Activated CD8-positive, alpha-beta T cell treated with anti-CD3 and anti-CD28 coated beads for 36 hours (primary cell): ENCODE measurements around the gene IRAK1BP1. TPM values are rescaled to one million over a fixed set of nuclear protein-coding genes. Genes with fewer than 3 reads are reported as not detected.
"Not testable (repeated sequence)": the region's sequence is repeated elsewhere in the genome, so short reads cannot be mapped to it uniquely, and the experiment has no call there.

ENCODE experiments used
- ATAC-seq: fragments of 200-7000 bp; cut with Tn5 transposase; one replicate; pipeline ENCODE4 v1.10.0; 2021; ENCODE audit warnings: mild to moderate bottlenecking, moderate library complexity
- CTCF ChIA-PET: fragments of 350-600 bp; sonication (Branson Sonifier 250); formaldehyde crosslinking; loops from one replicate; lab custom pipeline; 2021; ENCODE audit warnings: antibody characterized with exemption; lab: Charles Lee
- POLR2A ChIA-PET: fragments of 350-600 bp; sonication (Branson Sonifier 250); formaldehyde crosslinking; loops from one replicate; lab custom pipeline; 2021; ENCODE audit warnings: antibody characterized with exemption; lab: Charles Lee
- DNase-seq: peaks from one replicate; pipeline ENCODE4 v3.0.0-alpha.2; 2020
- H3K27ac Mint-ChIP-seq: one replicate; pipeline ENCODE4 v1.8.0; 2021; ENCODE audit warnings: mild to moderate bottlenecking, mixed read lengths
- H3K27me3 Mint-ChIP-seq: one replicate; pipeline ENCODE4 v1.8.0; 2021; ENCODE audit warnings: mixed read lengths
- H3K36me3 Mint-ChIP-seq: one replicate; pipeline ENCODE4 v1.8.0; 2021; ENCODE audit warnings: low read depth, mixed read lengths
- H3K4me1 Mint-ChIP-seq: one replicate; pipeline ENCODE4 v1.8.0; 2021; ENCODE audit warnings: low read depth, mixed read lengths
- H3K4me3 Mint-ChIP-seq: one replicate; pipeline ENCODE4 v1.8.0; 2021; ENCODE audit warnings: mild to moderate bottlenecking, moderate library complexity, mixed read lengths
- H3K9me3 Mint-ChIP-seq: one replicate; pipeline ENCODE4 v1.8.0; 2021; ENCODE audit warnings: mixed read lengths
- CTCF ChIP-seq: fragments of 200-600 bp; IDR thresholded peaks from one replicate; pipeline ENCODE4 v1.8.0; 2022; ENCODE audit warnings: antibody characterized with exemption, mild to moderate bottlenecking
- intact Hi-C: fragments of 100-400 bp; cut with micrococcal nuclease; formaldehyde crosslinking; loops from one replicate; pipeline ENCODE4 v1.10.0; 2022
- total RNA-seq, 2 experiments: library from RNA; stranded (reverse); gene quantifications; one replicate each; pipeline ENCODE4 v1.2.3, GENCODE V29; 2021

Gene IRAK1BP1
- total RNA-seq, 2 experiments from 2014 or later, result 2.3 to 2.6 TPM

- POLR2A ChIA-PET, result no interaction called here
- Mint-ChIP-seq H3K4me3 (peak overlapping the region; percentile 37), H3K4me1 (peaks cover 6% of the 10 kb centered on the region), H3K27me3 (peaks cover 31% of the 10 kb centered on the region), H3K9me3 (no peaks in the 10 kb centered on the region), H3K27ac (no peak overlapping the region), H3K36me3 (peaks cover 7% of the 10 kb centered on the region)
- ATAC-seq (no peak), DNase-seq (no peak)
- no peak for TF ChIP-seq CTCF
- intact Hi-C loops, result no loop called here
- CTCF ChIA-PET, result interaction anchor here (1.0 kb wide), 1 partner anchor 11 kb away, joined by 3 read pairs; no protein-coding TSS in a partner anchor
These were observed 42.7 kb downstream of the IRAK1BP1 start for GRCh38 chr6:78910010-78910409.

- no peak for TF ChIP-seq CTCF
- peaks cover 6% of the 10 kb centered on the region for H3K4me1 Mint-ChIP-seq
- intact Hi-C loops, result no loop called here
These were observed 43.3 kb downstream of the IRAK1BP1 start for GRCh38 chr6:78910591-78911171.

GRCh38 chr6:78911218-78911940 lies 44.0 kb downstream of the IRAK1BP1 start:
- POLR2A ChIA-PET, result no interaction called here
- intact Hi-C loops, result no loop called here
- peaks cover 31% of the 10 kb centered on the region for H3K27me3 Mint-ChIP-seq
- TF ChIP-seq CTCF, result no peak
- CTCF ChIA-PET, result interaction anchor here (0.6 kb wide), 1 partner anchor 10 kb away, joined by 3 read pairs; no protein-coding TSS in a partner anchor
- peak overlapping the region; percentile 37 for H3K4me3 Mint-ChIP-seq
- peaks cover 6% of the 10 kb centered on the region for H3K4me1 Mint-ChIP-seq
- no peak for DNase-seq
- ATAC-seq, result no peak
- no peak overlapping the region for H3K27ac Mint-ChIP-seq
- peaks cover 5% of the 10 kb centered on the region for H3K36me3 Mint-ChIP-seq
- peaks cover 9% of the 10 kb centered on the region for H3K9me3 Mint-ChIP-seq

More at GRCh38 chr6:78910591-78911171, 43.3 kb downstream of the IRAK1BP1 start:
- H3K36me3 Mint-ChIP-seq, result peaks cover 7% of the 10 kb centered on the region
- H3K27ac Mint-ChIP-seq, result no peak overlapping the region
- POLR2A ChIA-PET, result no interaction called here
- peaks cover 2% of the 10 kb centered on the region for H3K9me3 Mint-ChIP-seq
- H3K27me3 Mint-ChIP-seq, result peaks cover 31% of the 10 kb centered on the region
- H3K4me3 Mint-ChIP-seq, result peak overlapping the region; percentile 37
- peak; percentile 47 for DNase-seq
- peak; percentile 83 for ATAC-seq
- CTCF ChIA-PET, result interaction anchor here (0.6 to 1.0 kb wide), 2 partner anchors 10 to 11 kb away, joined by 3 read pairs; no protein-coding TSS in a partner anchor

GRCh38 chr6:78916411-78916810 lies 49.1 kb downstream of the IRAK1BP1 start:
- Mint-ChIP-seq H3K9me3 (peaks cover 28% of the 10 kb centered on the region), H3K4me1 (no peaks in the 10 kb centered on the region), H3K27me3 (peaks cover 9% of the 10 kb centered on the region), H3K27ac (no peak overlapping the region), H3K36me3 (peaks cover 5% of the 10 kb centered on the region), H3K4me3 (no peak overlapping the region)
- ChIA-PET POLR2A (no interaction called here), CTCF (no interaction called here)
- ATAC-seq (no peak), DNase-seq (no peak)
- intact Hi-C loops, result no loop called here
- no peak for TF ChIP-seq CTCF

- intact Hi-C loops, result no loop called here
- DNase-seq (no peak), ATAC-seq (no peak)
- Mint-ChIP-seq H3K36me3 (peaks cover 5% of the 10 kb centered on the region), H3K4me1 (no peaks in the 10 kb centered on the region), H3K27ac (no peak overlapping the region), H3K4me3 (no peak overlapping the region), H3K27me3 (no peaks in the 10 kb centered on the region), H3K9me3 (peaks cover 32% of the 10 kb centered on the region)
- POLR2A ChIA-PET, result no interaction called here
- CTCF ChIA-PET, result no interaction called here
- TF ChIP-seq CTCF, result no peak
These were observed 50.4 kb downstream of the IRAK1BP1 start for GRCh38 chr6:78917788-78918187.

GRCh38 chr6:78921168-78921567 lies 53.8 kb downstream of the IRAK1BP1 start:
- DNase-seq, H3K4me1 Mint-ChIP-seq, intact Hi-C loops, H3K36me3 Mint-ChIP-seq, H3K27ac Mint-ChIP-seq, ATAC-seq, POLR2A ChIA-PET, H3K27me3 Mint-ChIP-seq, H3K4me3 Mint-ChIP-seq: not testable (repeated sequence)
- CTCF ChIA-PET, result interaction anchor here (0.9 kb wide), 1 partner anchor 11 kb away, joined by 3 read pairs; no protein-coding TSS in a partner anchor
- peaks cover 44% of the 10 kb centered on the region for H3K9me3 Mint-ChIP-seq
